GM21619 (cell line): Measurements from ENCODE around the gene VAV2.

Experiments
- ATAC-seq: cut with Tn5 transposase; IDR thresholded peaks from one replicate; pipeline ENCODE4 v1.9.1; 2021; ENCODE audit not compliant: unreplicated experiment

VAV2 gene

DNA sequence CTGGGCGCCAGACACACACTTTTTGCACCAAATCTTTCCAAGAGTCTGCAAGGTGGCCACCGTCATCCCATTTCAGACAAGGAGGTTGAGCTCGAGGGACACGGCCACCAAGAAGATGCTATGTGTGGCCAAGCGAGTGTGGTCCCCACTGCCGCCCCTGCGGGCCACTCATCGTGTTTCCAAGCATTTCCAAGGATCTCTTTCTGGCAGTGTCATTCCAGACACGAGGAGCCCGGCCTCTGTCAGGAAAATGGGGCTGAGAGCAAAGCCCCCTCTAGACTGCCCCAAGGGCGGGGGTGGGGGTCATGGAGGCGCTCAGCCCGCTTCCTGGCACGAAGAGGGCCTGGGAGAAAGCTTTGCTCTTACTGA is 10.6 kb downstream of the VAV2 start:
- ATAC-seq = no peak

DNA sequence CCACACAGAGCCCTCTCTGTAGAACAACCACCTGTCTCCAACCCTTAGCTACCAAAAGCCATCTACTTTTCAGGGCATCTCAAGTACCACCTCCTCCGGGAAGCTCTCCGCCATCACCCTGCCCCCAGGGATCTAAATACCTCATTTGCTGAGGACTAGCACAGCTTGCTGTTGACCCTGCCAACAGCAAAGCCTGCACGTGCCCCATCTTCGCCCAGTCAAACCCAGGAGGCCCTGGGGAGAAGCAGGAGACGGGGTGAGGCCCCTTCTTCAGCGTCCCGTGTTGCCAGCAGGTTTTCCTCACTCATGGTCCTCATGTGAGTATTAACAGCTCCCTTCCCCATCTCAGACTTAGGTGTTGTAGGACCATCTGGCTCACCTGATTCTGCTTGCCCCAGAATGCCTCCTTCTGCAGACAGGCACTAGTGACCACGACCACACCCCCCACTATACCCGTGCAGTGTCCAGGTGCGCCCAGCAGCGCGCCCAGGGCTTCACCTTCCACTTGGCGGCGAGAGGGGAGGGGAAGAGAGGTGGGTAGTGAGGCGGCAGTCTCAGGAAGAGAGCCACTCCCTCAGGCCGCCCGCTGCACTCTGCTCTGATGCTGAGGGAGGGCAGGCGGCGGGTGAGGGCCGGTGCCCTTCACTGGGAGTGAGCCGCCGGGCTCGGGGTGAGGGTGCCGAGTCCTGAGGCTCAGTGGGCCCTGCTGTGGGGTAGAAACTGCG is 11.1 kb downstream of the VAV2 start:
- ATAC-seq = no peak

DNA sequence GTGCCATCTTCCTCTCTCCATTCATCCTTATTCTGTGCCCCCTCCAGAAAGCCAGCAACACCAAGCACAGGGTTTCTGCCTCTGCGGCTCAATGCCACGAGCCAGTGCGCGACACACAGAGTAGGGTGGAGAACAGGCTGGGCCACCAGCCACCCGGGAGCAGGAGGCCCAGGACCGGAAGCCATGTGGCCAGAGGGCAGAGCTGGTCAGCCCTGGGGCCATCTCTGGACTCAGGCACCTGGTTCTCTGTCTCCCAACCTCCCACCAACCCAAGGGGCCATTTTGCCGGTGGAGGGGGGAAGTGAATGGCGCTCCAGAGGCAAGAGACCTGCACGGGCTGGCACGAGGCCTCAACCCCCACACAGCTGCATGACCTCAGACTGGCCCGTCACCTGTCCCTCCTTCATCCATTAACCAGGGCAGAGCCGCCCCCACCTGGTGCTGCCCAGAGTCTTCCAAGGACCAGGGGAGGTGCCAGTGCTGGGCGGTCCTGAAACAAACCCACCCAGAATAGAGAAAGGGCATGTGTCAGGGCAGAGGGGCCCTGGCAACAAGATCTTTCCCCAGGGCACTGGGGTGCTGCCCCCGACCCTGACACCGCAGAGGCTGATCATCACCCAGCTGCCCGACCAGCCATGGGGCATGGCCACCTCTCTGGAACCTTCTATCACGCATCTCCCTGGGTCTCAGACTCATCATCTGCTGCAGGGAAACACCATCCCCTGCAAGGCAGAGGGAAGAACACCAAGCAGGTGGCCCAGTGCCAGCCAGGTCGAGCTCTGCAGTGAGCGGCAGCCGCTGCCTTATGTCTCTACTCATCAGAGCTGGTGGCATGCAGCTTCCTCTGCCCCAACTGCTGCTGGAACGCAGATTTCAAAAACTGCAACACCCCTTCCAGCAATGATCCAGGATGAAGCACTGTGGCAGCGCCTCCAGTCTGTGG is 11.9 kb downstream of the VAV2 start:
- no peak for ATAC-seq

DNA sequence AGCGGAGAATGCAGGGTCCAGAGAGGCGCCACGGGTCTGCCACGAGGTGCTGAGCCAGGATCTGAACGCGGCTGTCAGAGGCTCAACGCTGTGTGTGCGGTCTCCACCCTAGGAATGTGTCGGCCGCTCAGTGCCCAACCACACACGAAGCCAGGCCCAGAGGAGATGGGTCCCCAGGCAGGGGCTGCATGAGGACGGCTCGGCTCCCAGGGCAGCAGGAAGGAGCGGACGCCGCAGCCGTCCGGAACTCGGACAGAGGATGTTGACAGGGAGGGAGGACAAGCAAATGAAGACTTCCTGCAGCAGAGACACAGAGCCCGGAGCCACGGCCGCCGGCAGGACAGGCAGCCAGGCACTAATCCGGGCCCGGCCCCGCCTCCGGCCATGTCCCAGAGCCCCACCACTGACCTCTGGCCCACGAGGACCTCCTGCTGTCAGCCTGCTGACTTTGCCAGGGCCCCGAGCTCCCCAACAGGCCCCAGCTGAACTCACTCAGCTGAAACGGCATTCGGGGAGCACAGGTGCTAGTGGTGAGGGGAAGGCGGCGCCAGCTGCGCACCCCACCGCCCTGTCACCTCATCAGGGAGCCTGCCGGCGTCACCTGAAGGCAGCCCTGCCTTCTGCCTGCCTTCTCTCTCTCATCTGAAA is 12.7 kb downstream of the VAV2 start:
- ATAC-seq = no peak

DNA sequence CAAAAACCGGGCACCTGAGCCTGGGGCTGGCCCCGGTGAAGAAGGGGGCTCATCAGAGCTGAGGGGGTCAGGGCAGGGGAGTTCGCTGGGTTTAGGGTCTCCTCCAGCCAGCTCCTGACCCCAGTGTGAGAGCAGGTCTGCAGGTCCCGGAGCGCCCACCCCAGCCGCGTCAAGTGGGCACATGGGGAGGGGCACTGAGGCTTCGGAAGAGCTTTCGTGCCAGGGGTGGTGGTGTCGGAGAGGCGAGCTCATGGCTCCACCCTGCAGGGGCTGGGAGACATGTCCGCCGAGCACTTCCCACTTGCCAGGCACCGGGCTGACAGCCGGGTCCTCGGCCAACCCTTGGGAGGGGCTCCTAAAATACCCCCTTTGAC is 13.2 kb downstream of the VAV2 start:
- ATAC-seq = no peak

DNA sequence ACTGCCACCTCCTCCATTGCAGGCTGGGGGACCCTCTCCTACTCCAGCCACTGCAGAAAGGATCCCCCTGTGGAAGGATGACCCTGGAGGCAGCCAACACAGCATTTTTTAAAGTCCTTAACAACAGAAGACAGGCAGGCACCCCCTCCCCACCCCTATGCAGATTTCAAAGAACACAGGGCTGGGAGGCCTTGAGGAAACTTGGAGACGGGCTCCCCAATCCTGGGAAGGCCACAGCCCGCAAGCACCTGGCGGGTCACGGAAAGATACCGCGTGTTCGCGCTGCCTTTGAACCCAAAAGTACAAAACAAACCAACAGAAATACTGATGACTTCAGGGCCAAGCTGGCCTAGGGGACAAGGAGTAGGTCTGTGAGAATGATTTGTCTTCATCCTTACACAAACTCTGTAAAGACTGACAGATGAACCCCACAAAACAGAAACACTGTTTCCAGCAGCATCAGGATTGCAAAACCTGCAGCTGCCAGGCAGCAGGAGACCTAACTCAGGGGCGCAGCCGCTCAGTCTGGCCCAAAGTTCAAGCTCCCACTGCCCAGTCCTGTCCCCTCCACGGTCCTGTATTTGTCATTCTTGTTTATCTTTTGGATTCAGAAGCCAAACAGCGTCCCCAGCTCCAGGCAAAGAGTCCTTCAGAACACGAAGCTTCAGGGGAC is 13.8 kb downstream of the VAV2 start:
- ATAC-seq = no peak

DNA sequence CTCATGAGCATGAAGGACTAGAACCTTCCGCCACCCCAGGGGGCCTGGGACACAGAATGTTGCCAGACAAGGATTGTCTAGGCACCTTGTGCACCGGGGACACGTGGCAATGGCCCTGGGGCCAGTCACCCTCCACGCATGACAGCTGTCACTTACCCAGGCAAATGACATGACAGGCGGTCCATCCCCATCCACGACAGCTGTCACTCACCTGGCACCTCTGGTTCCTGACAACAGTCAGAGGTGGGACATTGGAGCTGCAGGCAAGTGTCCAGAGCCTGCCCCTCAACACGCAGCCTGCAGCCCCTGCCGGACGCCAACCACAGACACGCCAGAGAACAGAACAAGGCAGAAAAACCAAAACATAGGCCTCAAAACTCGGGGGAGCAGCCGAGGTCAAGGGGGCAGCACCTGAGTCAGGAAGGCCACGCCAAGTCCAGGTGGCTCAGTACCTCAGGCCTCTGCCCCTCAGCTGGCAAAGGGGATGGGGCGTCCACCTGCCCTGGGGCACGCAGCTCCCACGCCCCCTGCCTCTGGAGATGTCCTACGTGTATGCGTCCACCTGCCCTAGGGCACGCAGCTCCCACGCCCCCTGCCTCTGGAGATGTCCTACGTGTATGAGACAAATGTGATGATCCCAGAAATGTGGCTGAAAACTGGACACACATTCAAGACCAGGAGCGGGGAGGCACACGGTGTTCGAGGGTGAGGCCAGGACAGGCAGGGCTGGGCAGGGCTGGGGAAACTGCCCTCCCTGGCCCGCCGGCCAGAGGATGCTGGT is 14.5 kb downstream of the VAV2 start:
- ATAC-seq = no peak

DNA sequence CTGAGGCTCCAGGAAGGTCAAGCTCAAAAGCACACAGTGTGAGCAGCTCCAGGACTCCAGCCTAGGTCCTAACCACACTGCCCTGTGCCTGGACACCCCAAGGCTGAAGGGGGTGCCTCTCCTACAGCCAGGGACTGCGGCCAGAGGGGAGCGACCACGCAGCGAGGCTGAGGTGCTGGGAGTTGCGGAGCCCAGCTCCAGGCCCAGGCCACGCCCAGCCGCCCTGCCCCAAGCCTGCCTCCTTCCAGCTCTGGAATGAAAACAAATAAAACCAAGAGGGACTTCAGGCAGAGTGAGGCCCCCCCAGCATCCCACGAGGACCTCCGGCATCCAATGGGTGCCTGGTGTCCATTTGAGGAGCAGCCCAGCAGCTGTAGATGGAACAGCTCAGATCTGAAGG is 15.2 kb downstream of the VAV2 start:
- no peak for ATAC-seq

DNA sequence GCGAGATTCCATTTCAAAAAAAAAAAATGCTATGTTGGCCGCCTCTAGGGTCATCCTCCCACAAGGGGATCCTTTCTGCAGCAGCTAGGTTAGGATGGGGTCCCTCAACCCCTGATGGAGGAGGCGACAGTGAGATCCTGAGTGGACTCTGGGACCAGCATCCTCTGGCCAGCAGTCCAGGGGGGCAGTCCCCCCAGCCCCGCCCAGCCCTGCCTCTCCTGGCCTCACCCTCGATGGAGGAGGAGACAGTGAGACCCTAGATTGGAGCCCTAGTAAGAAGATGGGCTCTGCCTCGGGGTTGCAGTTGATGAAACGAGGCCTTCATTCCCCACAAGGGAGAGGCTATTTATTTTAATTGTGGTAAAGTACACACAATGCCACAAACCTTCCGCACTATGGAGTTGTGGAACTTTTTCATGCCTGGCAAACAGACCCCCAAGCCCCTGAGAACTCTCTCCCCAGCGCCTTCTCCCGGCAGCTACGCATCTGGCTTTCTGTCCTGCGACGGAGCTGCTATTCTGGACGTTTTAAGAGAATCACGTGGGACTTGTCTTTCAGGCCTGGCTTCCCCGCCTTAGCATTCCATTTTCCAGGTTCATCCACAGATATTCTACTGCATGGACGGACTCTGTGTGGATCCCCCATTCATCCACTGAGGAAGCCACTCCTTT is 15.8 kb downstream of the VAV2 start:
- no peak for ATAC-seq

DNA sequence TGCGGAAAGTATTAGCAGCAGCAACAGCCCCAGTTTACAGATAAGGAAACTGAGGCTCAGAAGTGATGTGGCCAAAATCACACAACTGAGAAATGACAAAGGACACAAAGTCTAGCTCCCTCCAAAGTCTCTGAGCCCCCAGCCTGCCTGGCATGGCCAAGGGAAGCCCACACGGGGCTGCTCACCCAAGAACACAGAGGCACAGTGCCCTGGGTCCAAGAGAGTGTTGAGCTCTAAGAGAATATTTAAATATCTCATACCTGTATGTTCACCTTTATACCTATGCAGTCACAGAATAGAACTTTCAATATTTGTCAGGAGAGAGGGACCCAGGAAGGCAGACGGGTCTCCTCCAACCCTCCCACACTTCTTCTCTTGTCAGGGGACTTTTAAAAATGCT is 16.6 kb downstream of the VAV2 start:
- ATAC-seq = no peak

DNA sequence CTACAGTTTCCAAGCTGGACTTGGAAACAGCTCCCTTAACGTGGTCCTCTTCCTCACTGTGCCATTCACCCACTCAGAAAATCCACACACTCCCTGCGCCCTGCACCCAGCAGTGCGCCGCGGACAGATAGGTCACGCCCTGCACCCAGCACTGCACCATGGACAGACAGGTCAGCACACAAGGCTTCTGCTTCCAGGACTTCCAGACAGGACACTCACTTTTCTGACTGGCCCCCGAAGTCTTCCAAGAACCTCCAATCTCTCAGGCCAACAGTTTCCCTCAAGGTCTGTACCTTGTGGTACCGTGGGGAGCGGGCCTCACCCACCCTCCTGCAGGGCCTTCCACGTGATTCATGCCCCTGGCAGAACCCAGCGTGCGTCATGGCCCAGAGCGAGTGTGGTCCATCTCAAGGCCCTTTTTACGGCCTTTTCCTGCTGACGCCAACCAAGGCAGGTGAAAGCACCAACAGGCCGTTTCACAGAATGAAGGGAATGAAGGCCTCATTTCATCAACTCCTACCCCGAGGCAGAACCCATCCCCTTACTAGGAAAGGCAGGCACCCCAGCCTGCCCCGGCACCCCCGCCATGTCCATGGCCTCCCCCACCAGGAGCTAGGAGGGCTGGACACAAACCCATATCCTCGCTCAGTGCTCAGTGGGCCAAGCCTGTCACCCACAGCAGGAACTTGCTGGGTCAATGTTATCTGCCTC is 17.3 kb downstream of the VAV2 start:
- no peak for ATAC-seq

DNA sequence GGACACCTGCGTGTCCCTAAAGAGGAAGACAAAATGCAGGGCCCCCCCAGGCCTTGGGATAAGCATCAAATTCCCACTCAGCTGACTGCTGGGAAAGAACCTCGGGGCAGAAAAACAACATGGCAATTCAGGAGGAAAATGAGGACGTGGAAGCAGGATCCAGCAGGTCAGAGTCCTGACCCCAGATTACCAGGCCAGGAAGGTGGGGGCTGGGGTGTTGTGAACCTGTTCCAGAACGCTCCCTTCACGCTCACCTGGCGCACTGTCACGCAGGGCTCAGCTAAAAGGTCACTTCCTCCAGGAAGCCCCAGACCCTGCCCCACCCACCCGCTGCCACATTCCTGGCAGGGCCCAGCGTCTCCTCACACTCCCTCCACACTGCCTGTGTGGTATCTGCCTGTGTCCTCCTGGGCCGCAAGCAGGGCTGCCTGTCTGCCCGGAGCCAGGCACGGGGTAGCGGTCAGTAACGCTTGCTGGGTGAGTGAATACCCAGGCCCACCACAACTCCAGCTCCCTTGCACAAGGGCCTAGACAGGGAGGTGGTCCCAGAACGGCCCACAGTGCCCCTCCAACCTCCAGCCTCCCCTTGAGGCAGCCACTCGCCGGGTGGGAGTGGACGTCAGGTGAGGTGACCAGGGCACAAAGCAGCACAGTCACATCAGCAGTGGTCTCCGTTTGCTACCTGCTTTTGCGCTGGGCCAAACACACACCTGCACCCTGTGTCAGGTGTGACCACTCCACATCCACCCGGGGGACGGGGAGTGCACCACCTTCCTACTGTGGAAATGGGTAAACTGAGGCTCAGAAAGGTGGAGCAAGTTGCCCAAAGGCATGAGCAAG is 18.1 kb downstream of the VAV2 start:
- ATAC-seq = no peak

DNA sequence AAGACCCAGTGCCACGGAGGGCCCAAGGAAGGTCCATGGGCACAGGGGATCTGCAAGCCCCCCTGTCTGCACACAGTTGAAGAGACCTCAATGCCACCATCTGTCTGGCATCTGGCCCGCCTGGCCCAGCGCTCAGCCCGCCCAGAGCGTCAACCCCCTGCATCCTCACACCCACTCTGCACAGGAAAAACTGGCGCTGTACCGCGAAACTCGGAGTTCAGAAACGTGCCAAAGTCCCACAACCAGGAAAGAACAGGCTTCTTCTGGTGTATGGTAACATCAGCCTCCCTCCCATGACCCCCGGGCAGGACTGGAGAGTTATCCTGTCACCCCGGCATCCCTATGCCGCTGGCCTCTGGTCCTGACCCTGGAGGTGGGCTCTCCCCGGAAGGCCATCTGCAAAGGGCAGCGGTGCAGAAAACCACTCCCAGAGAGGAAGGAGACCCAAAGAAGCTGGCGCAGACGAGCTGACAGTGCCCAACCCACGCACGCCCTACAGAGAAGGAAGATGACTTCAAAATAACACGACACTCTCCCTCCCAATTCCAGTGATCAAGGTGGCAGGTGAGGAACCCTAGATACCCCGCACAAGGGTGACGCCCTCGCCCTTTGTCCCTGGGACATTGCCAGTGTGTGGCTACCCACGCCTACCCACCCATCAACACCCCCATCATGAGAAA is 18.9 kb downstream of the VAV2 start:
- no peak for ATAC-seq

DNA sequence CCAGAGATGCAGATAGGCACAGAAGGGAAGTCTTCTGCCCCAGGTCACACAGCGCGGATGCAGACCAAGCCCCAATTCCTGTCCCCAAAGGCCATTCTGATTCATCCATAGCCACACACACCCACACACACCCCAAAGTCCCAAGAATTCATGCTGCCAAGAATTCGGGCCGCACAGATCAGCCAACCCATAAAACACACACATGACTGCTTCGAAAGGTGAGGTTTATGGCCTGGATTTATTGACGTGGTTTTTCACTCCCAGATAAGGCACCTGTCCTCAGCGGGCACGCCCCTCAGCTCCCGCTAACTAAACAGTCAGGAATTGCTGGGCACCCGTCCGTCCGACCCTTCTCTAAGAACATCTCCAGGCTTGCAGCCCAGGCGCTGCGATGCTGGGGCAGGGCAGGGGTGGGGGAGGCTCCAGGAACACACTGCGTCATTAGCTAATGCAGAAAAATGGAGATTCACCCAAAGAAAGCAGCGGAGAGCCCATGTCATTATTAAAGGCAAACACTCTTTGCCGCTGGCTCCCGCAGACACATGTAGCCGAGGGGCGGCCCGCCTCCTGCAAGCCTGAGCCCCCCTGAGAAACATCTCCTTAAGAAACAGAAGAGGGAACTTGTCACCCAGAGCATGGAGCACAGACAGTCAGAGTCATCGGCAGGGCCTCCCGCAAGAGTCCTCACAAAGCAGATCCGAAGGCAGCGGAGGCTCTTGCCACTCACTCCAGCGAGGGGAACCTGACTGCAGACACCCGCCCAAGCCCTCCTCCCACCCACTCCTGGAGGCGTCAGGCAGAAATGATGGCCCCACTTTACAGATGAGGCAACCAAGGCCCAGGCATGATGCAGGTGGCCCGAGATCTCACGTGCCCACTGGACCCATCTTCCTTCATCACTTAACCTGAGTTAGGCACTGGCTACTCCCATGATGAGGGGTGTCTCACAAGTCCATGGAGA is 19.9 kb downstream of the VAV2 start:
- ATAC-seq = no peak

DNA sequence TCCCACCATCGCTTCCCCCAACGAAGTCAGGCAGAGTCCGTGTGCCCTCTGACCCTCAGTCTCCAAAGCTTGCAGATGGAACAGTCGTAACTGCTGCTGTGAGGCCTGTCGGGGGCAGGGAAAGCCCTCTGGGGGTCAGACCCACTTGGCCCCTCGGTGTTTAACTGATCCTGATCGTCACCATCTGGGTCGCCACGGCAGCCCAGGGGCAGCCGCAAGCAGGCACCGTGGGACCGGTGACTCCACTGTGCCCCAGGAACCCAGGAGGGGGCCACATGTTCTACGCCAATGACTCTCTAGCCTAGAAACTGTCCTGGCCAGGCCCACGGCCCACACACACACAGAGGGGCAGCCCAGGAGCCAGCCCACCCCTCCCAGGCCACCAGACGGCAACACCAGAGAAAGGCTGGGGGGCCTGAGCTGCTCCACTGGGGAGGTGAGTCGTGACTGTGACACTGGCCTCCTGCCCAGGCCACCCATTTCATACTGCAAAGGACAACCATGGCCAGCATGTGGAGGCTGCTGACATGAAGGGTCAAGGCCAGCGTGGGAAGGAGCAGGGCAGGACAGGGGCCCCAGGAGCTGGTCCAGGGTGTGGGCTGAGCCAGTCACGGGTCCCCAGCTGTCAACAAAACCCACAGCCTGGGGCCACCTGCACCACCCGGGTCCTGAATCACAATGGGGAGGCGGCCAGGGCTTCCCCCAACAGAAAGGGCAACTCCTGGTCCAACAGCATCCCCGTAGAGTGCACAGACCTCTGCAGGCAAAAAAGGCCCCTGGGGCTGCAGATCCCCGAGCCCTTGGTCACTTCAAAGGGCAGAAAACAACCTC is 20.8 kb downstream of the VAV2 start:
- no peak for ATAC-seq

DNA sequence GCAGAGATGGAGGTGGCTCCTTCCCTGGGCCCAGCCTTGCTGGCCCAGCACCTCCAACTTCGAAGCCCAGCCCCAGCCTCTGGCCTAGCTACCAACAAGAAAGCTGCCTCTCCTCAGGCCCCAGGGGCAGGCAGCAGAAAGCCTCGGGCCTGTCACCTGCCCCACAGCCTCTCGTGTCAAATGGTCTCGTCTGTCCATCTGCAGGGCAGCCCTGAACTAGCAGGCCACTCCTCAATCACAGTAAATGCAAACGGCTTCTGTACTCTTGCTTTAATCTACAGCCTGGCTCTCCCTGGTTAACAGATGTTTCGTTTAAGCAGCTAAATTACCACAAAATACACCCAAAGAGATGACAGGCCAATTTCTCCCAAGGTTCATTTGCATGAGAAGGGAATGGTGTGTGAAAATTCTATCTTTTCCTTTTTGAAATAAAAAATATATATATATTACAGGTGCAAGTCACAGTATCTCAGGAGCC is 21.5 kb downstream of the VAV2 start:
- no peak for ATAC-seq
